GM23338 (cell line): ENCODE results near the gene WWOX. TPM values are rescaled to one million over a fixed set of nuclear protein-coding genes. Genes with fewer than 3 reads are reported as not detected.

Source experiments
- ATAC-seq: fragments of 200-7000 bp; cut with Tn5 transposase; 3 replicates; pipeline ENCODE4 v1.9.1; 2020
- DNase-seq: peaks from one replicate; pipeline ENCODE4 v3.0.0-alpha.2; 2015; ENCODE audit warnings: low spot score
- H2AFZ ChIP-seq: fragments of 200-600 bp; sonication (generic); 2 replicates; pipeline ENCODE4 v1.8.0; 2016; ENCODE audit warnings: antibody characterized with exemption, mild to moderate bottlenecking, moderate library complexity
- H3F3A ChIP-seq: fragments of 200-600 bp; sonication (generic); replicated peaks from 2 replicates; pipeline ENCODE4 v1.8.0; 2017; ENCODE audit warnings: antibody characterized with exemption, mixed run types, low read depth
- H3K27ac ChIP-seq: fragments of 200-600 bp; sonication (generic); 2 replicates; pipeline ENCODE4 v1.6.1; 2016; ENCODE audit warnings: low read depth
- H3K27me3 ChIP-seq: fragments of 200-600 bp; sonication (generic); 2 replicates; pipeline ENCODE4 v1.8.0; 2016; ENCODE audit warnings: mild to moderate bottlenecking, mixed run types, moderate library complexity; ENCODE audit not compliant: insufficient read depth
- H3K36me3 ChIP-seq: fragments of 200-600 bp; sonication (generic); 2 replicates; pipeline ENCODE4 v1.8.0; 2016; ENCODE audit warnings: mild to moderate bottlenecking; ENCODE audit not compliant: insufficient read depth
- H3K4me1 ChIP-seq: fragments of 200-600 bp; sonication (generic); 2 replicates; pipeline ENCODE4 v1.8.0; 2016; ENCODE audit warnings: mild to moderate bottlenecking, moderate library complexity; ENCODE audit not compliant: insufficient read depth
- H3K4me2 ChIP-seq: fragments of 200-600 bp; sonication (generic); 2 replicates; pipeline ENCODE4 v1.7.1; 2017; ENCODE audit warnings: mixed run types
- H3K4me3 ChIP-seq: fragments of 200-600 bp; sonication (generic); 2 replicates; pipeline ENCODE4 v1.6.1; 2016; ENCODE audit warnings: mixed run types
- H3K79me2 ChIP-seq: fragments of 200-600 bp; sonication (generic); replicated peaks from 2 replicates; pipeline ENCODE4 v1.8.0; 2017; ENCODE audit warnings: mild to moderate bottlenecking; ENCODE audit not compliant: insufficient read depth
- H3K9me2 ChIP-seq: fragments of 200-600 bp; sonication (generic); 2 replicates; pipeline ENCODE4 v1.8.0; 2017; ENCODE audit not compliant: insufficient read depth
- H4K20me1 ChIP-seq: fragments of 200-600 bp; sonication (generic); replicated peaks from 2 replicates; pipeline ENCODE4 v1.8.0; 2017; ENCODE audit warnings: mild to moderate bottlenecking; ENCODE audit not compliant: insufficient read depth
- H3K27ac Mint-ChIP-seq: 2 replicates; pipeline ENCODE4 v1.8.0; 2020; ENCODE audit warnings: inconsistent platforms, mild to moderate bottlenecking, moderate library complexity, mixed read lengths
- H3K27me3 Mint-ChIP-seq: 3 replicates; pipeline ENCODE4 v1.8.0; 2022; ENCODE audit warnings: low read depth, mild to moderate bottlenecking, moderate library complexity, mixed read lengths, inconsistent platforms; ENCODE audit not compliant: insufficient read depth, poor library complexity
- H3K36me3 Mint-ChIP-seq: 3 replicates; pipeline ENCODE4 v1.8.0; 2021; ENCODE audit warnings: low read depth, mild to moderate bottlenecking, inconsistent platforms, moderate library complexity, mixed read lengths
- H3K4me1 Mint-ChIP-seq: 3 replicates; pipeline ENCODE4 v1.8.0; 2020; ENCODE audit warnings: mild to moderate bottlenecking, inconsistent platforms, mixed read lengths
- H3K4me3 Mint-ChIP-seq: 3 replicates; pipeline ENCODE4 v1.8.0; 2021; ENCODE audit warnings: moderate library complexity, mild to moderate bottlenecking, inconsistent platforms, mixed read lengths
- H3K9me3 Mint-ChIP-seq: 3 replicates; pipeline ENCODE4 v1.8.0; 2020; ENCODE audit warnings: moderate library complexity, mild to moderate bottlenecking, inconsistent platforms, mixed read lengths
- CREB1 ChIP-seq: fragments of 250-450 bp; sonication (Bioruptor Pico); IDR thresholded peaks from 2 replicates; pipeline ENCODE4 v1.5.0; 2020; ENCODE audit warnings: low read depth, mild to moderate bottlenecking, moderate library complexity
- ETS1 ChIP-seq: IDR thresholded peaks from 2 replicates; pipeline ENCODE4 v1.6.1; 2016; ENCODE audit warnings: antibody characterized with exemption
- EZH2 ChIP-seq: fragments of 200-600 bp; sonication (generic); IDR thresholded peaks from one replicate; pipeline ENCODE4 v1.8.0; 2017; ENCODE audit warnings: antibody characterized with exemption, mild to moderate bottlenecking, low read depth; ENCODE audit not compliant: unreplicated experiment
- EZH2phosphoT487 ChIP-seq: fragments of 200-600 bp; sonication (generic); IDR thresholded peaks from one replicate; pipeline ENCODE4 v1.8.1; 2018; ENCODE audit warnings: antibody characterized with exemption; ENCODE audit not compliant: unreplicated experiment
- JUNB ChIP-seq: IDR thresholded peaks from one replicate; pipeline ENCODE4 v1.6.1; 2016; ENCODE audit warnings: antibody characterized with exemption; ENCODE audit not compliant: unreplicated experiment
- NANOG ChIP-seq: IDR thresholded peaks from 2 replicates; pipeline ENCODE4 v1.6.1; 2016; ENCODE audit warnings: antibody characterized with exemption, borderline replicate concordance
- POLR2AphosphoS5 ChIP-seq: IDR thresholded peaks from 2 replicates; pipeline ENCODE4 v1.6.1; 2016; ENCODE audit warnings: antibody characterized with exemption, low read depth
- REST ChIP-seq: IDR thresholded peaks from one replicate; pipeline ENCODE4 v1.6.1; 2018; ENCODE audit warnings: antibody characterized with exemption; ENCODE audit not compliant: unreplicated experiment
- STAT1 ChIP-seq: IDR thresholded peaks from one replicate; pipeline ENCODE4 v1.6.1; 2016; ENCODE audit warnings: antibody characterized with exemption; ENCODE audit not compliant: unreplicated experiment
- ZNF114 ChIP-seq: fragments of 250-450 bp; sonication (Bioruptor Pico); IDR thresholded peaks from 2 replicates; pipeline ENCODE4 v1.5.0; 2020; ENCODE audit warnings: mild to moderate bottlenecking, moderate library complexity
- ZNF331 ChIP-seq: fragments of 250-450 bp; sonication (Bioruptor Pico); IDR thresholded peaks from 2 replicates; pipeline ENCODE4 v1.5.0; 2020; ENCODE audit warnings: low read depth, mild to moderate bottlenecking, moderate library complexity
- ZNF462 ChIP-seq: fragments of 250-450 bp; sonication (Bioruptor Pico); IDR thresholded peaks from 2 replicates; pipeline ENCODE4 v1.5.0; 2020; ENCODE audit warnings: mild to moderate bottlenecking, moderate library complexity
- polyA plus RNA-seq: library from polyadenylated mRNA; unstranded; fragments of >200 nt; fragmentation: Nextera tagmentation; extraction: Ambion mirVana; gene quantifications from 2 replicates; pipeline ENCODE4 v1.2.1, GENCODE V29; 2016
- total RNA-seq: library from RNA; depleted of rRNA; stranded (reverse); fragments of >200 nt; shearing (Covaris generic); gene quantifications from 2 replicates; pipeline ENCODE4 v1.2.3, GENCODE V29; 2014
- TF ChIP-seq, protein P1 (sequence below), 2 experiments: fragments of 200-600 bp in 1 of 2; sonication (generic) in 1 of 2; conservative IDR thresholded peaks; 2 replicates each; pipeline versions ENCODE4 v1.5.1 to v1.6.1; 2016 to 2017; ENCODE audit warnings: antibody characterized with exemption in 2 of 2, low read depth in 2 of 2, mild to moderate bottlenecking in 2 of 2, moderate library complexity in 1 of 2

The WWOX gene
- total and polyA plus RNA-seq, 2 experiments from 2014 or later, result 10.0 to 19.3 TPM

DNA sequence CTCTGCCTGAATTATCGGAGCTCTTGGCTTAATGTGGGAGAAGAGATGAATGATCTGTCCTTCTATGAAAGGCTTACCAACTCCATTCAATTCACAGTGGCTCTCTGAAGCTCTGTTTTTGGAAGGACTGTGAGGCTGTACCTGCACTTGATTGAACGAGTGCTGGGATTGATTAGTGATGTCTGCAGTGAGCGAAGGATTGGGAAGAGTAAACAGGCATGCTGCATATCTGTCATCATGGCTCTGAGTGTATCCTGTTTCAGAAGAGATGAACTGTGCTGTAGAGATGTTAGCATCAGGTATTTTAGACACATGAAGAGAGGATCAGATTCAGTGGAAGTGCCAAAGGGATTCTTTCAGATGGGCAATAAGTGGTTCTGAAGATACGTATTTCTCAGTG, 937.1 kb downstream of the WWOX start:
- no peaks in the 10 kb centered on the region for H3K27me3 ChIP-seq
- no peaks in the 10 kb centered on the region for H4K20me1 ChIP-seq
- Mint-ChIP-seq H3K27me3 (no peaks in the 10 kb centered on the region), H3K27ac (no peak overlapping the region), H3K36me3 (peaks cover 3% of the 10 kb centered on the region; the same call in 1 of the 3 replicates), H3K4me3 (no peak overlapping the region), H3K9me3 (peaks cover 8% of the 10 kb centered on the region; the same call in 2 of the 3 replicates), H3K4me1 (no peaks in the 10 kb centered on the region)
- no peaks in the 10 kb centered on the region for H3K4me1 ChIP-seq
- H3K4me3 ChIP-seq, result no peak overlapping the region
- no peak overlapping the region for H3K4me2 ChIP-seq
- ATAC-seq (no peak), DNase-seq (no peak)
- no peaks in the 10 kb centered on the region for H3K9me2 ChIP-seq
- TF ChIP-seq NANOG (no peak), ETS1 (no peak), ZNF114 (no peak), JUNB (no peak), STAT1 (no peak), REST (no peak), CREB1 (CRISPR knock-in tag) (no peak), EZH2 (no peak), POLR2AphosphoS5 (no peak), ZNF331 (CRISPR knock-in tag) (no peak), EZH2phosphoT487 (no peak), ZNF462 (no peak)
- TF ChIP-seq, protein P1, sequence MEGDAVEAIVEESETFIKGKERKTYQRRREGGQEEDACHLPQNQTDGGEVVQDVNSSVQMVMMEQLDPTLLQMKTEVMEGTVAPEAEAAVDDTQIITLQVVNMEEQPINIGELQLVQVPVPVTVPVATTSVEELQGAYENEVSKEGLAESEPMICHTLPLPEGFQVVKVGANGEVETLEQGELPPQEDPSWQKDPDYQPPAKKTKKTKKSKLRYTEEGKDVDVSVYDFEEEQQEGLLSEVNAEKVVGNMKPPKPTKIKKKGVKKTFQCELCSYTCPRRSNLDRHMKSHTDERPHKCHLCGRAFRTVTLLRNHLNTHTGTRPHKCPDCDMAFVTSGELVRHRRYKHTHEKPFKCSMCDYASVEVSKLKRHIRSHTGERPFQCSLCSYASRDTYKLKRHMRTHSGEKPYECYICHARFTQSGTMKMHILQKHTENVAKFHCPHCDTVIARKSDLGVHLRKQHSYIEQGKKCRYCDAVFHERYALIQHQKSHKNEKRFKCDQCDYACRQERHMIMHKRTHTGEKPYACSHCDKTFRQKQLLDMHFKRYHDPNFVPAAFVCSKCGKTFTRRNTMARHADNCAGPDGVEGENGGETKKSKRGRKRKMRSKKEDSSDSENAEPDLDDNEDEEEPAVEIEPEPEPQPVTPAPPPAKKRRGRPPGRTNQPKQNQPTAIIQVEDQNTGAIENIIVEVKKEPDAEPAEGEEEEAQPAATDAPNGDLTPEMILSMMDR (conservative IDR thresholded peaks at IDR 0.05; ENCODE audit: low read depth in 2 of 2), result no peak
- H3K36me3 ChIP-seq, result no peaks in the 10 kb centered on the region
- H3F3A ChIP-seq, result no peaks in the 10 kb centered on the region
- no peak overlapping the region for H2AFZ ChIP-seq
- no peaks in the 10 kb centered on the region for H3K79me2 ChIP-seq
- no peak overlapping the region for H3K27ac ChIP-seq
